ENCODE results near the gene PRDM16. TPM values are rescaled to one million over a fixed set of nuclear protein-coding genes. Genes with fewer than 3 reads are reported as not detected.

The PRDM16 gene
- total RNA-seq, 1 donor from 2014 or later: 15.9 TPM

- no peak for DNase-seq (ENCODE audit: low spot score)
Observed at GRCh38 chr1:3242408-3243260, 173.6 kb downstream of the PRDM16 start.

GRCh38 chr1:3243304-3243703 lies 174.3 kb downstream of the PRDM16 start:
- no peak for DNase-seq (ENCODE audit: low spot score)

- no peak for DNase-seq (ENCODE audit: low spot score)
Observed at GRCh38 chr1:3244025-3244926, 175.3 kb downstream of the PRDM16 start.

GRCh38 chr1:3244927-3245315 lies 175.9 kb downstream of the PRDM16 start:
- no peak for DNase-seq (ENCODE audit: low spot score)

- no peak for DNase-seq (ENCODE audit: low spot score)
Observed at GRCh38 chr1:3245344-3245743, 176.3 kb downstream of the PRDM16 start.

- DNase-seq (ENCODE audit: low spot score): no peak
Observed at GRCh38 chr1:3245768-3246167, 176.8 kb downstream of the PRDM16 start.

- DNase-seq (ENCODE audit: low spot score): no peak
Observed at GRCh38 chr1:3246251-3246650, 177.2 kb downstream of the PRDM16 start.

- DNase-seq (ENCODE audit: low spot score): no peak
Observed at GRCh38 chr1:3247521-3248121, 178.6 kb downstream of the PRDM16 start.

- no peak for DNase-seq (ENCODE audit: low spot score)
Observed at GRCh38 chr1:3248155-3249141, 179.4 kb downstream of the PRDM16 start.

GRCh38 chr1:3249231-3249630 lies 180.2 kb downstream of the PRDM16 start:
- no peak for DNase-seq (ENCODE audit: low spot score)

- DNase-seq (ENCODE audit: low spot score): no peak
Observed at GRCh38 chr1:3249631-3250501, 180.9 kb downstream of the PRDM16 start.

GRCh38 chr1:3250624-3251023 lies 181.6 kb downstream of the PRDM16 start:
- no peak for DNase-seq (ENCODE audit: low spot score)

- no peak for DNase-seq (ENCODE audit: low spot score)
Observed at GRCh38 chr1:3251099-3251806, 182.2 kb downstream of the PRDM16 start.

- DNase-seq (ENCODE audit: low spot score): no peak
Observed at GRCh38 chr1:3251807-3252428, 182.9 kb downstream of the PRDM16 start.

- no peak for DNase-seq (ENCODE audit: low spot score)
Observed at GRCh38 chr1:3255680-3256079, 186.7 kb downstream of the PRDM16 start.

GRCh38 chr1:3257788-3258187 lies 188.8 kb downstream of the PRDM16 start:
- DNase-seq (ENCODE audit: low spot score): no peak

GRCh38 chr1:3258386-3259003 lies 189.5 kb downstream of the PRDM16 start:
- no peak for DNase-seq (ENCODE audit: low spot score)

- no peak for DNase-seq (ENCODE audit: low spot score)
Observed at GRCh38 chr1:3259020-3259419, 190.0 kb downstream of the PRDM16 start.
